HG03521 (cell line): Measurements from ENCODE around the gene CERCAM.
"Not testable (repeated sequence)": the region's sequence is repeated elsewhere in the genome, so short reads cannot be mapped to it uniquely, and the experiment has no call there.

Experiments
- ATAC-seq: cut with Tn5 transposase; IDR thresholded peaks from one replicate; pipeline ENCODE4 v1.9.1; 2021; ENCODE audit warnings: mild to moderate bottlenecking, moderate library complexity; ENCODE audit not compliant: unreplicated experiment

CERCAM gene

DNA sequence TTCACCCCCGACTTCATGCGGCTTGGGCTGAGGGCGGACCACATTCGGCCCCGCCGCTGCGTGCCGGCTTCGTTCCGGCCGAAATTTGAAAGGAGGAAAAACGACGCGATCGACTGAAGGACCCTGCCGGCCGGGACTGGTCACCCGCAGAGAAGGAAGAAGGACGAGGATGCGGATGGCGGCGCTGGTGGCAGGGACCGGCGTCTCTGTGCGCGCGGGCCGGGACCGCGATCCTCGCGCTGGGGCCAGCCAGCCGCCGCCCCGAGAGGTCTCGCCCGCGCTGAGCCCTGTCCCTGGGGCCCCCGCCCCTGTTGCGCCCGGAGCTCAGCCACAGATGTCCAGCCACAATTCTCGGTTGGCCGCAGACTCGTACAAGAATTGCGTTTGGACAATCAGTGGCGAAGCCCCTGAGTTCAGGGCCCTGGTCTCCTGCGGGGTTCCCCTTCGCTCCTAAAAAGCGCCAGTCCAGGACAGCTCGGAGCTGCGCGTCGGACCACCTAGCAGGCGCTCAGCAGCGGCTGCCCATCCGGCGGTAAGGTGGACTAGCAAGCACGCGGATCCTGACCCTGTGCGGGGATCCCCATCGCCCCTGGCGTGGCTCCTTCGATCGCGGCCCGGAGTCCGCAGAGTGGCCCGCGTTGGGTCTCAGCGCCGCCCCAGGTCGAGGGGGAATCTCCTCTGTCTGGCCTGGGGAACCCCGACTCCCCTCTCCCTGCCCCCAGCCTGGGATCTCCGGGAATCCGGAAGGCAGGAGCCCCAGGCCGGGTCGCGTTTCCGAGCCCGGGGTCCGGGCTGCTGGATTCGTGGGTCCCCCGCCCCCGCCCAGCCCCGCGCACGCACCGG is 28.1 kb upstream of the CERCAM start:
- ATAC-seq: no peak

DNA sequence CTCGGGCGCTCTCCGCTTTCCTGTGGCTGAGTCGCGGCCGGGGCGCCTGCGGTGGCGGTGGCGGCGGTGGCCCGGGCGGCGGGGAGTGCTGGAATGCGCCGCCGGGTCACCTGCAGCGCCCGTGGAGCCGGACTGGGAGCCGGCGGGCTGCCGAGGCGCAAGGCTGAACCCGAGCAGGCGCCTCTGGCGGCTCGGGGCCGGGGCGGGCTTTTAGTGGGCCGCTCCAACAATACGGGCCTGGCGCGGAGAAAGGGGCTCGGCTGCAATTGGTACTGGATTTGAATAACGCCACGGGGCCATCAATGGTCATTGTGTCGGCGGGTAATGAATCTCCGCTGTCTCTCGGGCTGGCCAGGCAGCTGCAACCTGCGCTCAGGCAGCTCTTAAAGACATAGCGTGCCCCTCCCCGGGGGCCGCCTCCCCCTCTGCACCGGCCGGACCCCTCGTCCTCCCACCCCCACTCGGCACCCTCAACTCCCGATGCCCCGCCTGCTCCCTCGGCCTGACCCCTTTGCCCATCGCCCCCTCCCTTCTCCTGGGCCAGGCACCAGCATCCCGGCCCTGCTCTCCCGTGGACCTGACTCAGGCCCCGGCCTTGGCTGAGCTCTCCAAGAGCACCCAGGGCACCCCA is 27.4 kb upstream of the CERCAM start:
- ATAC-seq: no peak

DNA sequence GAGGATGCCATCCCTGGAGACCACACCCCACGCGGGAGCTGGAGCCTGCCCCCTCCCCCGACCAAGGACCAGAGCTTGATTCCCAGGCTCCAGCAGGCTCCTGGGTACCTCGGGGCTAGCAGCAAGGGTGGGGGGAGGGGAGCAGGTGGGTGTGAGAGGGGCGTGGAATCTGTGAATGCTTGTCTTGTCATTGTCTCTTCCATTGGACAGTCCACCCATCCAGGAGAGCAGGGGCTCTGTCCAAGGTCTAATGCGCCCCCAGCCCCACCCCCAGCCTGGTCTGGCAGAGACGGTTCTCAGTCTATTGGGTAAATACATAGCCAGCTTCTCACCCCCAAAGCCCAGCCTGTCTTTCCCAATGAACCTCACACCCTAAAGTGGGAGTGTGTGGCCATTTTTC is 26.7 kb upstream of the CERCAM start:
- no peak for ATAC-seq

DNA sequence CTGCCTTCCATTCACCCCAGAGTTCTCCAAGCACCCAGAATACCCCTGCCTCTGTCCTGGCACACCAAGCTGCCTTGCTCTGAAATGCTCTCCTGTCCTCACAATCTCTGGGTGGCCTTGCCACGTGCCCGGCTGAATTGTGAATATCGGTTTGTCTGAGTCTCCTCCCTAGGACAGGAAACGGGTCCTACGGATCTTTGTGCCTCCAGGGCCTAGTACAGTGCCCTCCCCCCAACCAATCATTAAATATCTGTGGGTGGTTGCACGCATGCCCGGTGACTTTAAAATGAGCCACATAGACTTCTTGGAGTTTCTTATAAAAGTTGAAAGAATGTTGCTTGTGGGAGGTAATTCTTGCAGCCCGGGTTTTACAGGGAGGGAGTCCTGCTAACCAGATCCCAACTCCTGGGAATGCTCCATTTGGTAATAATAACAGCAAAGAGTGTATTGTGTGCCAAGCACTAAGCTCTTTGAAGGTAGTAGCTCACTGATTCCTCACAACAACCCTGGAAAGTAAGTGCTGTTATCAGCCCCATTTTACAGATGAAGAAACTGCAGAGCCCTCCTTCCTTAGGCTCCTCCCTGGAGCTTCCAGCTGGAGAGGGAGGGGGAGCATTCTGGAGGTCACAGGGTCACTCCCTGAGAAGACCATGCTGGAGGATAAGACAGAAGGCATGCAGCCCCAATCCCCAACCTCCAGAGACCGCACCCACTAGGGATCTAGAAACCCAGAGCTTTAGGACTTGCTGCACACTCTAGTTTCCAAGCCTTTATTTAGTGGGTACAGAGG is 26.1 kb upstream of the CERCAM start:
- ATAC-seq: no peak

DNA sequence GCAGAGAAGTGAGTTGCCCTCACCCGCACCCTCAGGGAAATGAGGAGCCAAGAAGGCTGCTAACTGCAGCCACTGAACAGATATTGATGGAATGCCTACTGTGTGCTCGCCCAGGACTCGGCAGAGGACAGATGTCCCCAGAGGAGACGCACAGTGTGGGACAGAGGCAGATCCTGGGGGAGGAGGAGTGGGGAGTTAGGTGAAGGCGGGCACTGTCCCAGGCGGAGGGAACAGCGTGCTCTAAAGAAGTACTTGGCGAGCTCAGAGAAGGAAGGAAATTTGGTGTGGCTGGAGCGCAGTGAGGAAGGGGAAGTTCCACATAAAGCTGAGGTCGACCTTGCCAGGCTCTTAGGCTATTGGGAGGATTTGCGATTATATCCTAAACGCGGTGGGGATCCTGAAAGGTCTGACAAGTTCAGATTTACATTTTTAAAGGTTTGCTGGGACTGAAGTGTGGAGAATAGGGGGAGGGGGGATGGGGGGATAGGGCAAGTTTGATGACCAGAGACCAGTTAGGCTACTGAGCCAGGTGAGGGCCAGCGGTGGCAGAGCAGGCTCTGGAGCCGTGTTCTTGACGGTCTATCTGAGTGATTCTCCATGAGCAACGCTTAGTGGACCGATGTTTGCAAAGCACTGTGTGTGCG is 23.6 kb upstream of the CERCAM start:
- no peak for ATAC-seq

DNA sequence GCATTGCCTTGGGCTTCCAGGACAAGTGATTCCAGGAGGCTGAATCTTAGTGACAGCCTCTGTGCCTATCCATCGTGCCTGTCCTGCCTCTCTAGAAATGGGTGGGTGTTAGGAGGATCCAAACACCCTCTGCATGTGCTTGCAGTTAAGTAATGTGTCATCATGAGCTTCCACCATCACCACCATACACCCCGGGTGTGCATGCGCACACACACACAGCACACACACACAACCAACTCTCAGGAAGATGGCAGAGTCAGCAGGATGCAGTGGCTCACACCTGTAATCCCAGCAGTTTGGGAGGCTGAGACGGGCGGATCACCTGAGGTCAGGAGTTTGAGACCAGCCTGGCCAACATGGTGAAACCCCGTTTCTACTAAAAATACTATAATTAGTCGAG is 22.8 kb upstream of the CERCAM start:
- no peak for ATAC-seq

DNA sequence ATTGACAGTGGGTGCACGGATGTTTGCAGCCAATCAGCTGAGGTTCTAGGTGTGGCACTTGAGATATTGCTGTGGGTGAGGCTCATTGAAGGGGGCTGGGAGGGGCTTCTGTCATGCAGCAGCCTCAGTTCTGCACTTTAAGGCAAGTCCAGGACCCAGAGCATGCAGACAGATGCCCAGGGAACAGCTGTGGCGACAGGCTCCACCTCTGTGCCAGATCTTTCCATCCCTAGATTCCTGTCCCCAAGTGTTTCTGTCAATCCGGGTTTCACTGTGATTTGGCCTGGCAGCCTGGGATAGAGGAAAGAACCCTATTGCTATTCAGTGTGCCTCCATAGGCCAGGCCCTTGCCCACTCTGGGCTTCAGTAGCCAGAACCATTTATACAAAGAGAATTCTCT is 20.8 kb upstream of the CERCAM start:
- ATAC-seq: no peak

DNA sequence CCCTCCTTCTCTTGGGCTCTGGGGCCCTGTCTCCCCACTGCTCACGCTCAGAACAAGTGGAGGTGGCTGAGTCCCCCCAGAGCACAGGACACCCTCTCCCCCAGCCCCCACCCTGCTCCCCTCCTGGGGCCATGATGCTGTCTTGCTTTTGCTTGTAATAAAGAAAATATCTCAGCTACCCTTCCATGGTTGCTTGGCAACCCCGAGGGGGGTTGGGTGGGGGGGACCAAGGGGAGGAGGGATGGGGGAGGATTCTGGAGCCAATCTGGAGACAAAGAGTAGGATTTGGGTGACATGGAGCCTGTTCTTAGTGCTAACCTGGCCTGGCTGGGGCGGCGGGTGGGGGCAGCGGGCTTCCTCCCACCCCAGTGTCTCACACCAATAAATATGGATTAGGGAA is 16.1 kb upstream of the CERCAM start:
- ATAC-seq: no peak

DNA sequence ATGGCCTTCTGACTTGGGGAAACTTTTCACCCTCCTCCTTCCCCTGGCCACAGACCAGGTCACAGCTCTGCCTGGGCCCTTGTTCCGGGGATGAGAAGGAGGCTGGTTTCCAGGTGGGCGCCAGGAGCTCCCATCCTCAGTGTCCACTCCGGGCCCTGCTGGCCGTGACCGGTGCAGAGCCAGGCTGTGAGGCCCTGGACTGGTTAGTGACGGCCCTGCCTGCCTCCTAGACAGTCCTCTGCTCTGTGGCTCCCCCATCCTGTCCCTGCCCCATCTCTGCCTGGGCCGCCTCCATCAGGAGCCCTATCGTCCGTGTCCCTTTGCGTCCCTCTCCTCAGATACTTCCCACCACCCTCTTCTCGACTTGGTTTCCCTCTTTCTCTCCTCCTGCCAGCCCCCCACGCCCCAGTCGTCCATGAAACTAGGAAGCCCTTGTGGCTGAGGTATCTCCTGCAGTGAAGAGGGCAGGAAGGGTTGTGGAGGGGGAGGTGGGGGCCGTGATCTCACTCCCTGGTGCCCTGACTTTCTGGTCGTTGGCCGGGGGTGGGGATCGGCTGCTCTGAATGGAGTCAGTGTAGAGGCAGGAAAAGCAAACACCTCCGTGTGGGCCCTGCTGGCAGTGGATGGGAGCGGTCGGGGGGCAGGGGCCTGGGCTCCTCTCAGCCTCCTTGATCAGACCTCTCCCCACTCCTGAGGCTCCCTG is 15.4 kb upstream of the CERCAM start:
- ATAC-seq: no peak

DNA sequence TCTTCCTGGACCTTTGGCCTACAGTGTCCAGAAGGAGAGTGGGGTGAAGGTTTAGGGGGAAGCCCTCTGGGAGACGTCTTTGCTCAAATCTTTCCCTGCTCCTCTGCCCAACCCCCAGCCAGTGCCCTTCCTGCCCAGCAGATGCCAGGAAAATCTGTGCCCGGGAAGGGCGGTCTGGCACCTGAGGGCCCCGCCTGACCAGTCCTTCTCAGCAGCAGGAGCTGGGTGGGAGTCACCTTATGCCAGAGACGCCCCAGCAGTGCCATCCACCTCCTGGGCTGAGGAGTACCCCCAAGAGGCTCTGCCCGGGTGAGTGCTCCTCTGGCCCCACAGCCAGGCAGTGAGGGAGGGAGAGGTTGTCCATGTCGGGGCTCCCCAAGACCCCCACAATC is 14.9 kb upstream of the CERCAM start:
- ATAC-seq: no peak

DNA sequence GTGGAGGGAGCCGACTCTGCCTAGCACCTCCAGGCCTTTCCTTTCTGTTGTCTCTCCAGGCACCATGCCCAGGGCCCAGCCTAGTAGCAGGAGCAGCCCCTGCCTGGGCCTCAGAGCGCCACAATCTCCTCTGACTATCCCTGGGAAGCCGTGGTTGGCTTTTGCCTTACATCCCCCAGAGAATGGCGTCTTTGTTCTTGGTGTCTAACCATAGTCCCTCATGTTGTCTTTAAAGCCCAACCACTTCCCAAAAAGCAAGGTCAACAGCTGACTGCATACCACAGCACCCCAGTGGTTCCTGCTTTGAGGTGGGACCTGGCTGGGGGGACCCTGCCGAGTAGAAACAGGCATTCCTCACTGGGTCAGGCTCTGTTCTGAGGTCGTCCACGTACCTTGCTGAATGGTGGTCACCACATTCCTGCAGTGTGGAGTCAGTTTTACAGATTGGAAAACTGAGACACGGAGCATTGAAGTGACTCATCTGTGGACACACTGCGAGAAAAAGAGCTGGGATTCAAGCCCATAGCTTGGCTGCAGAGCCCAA is 13.7 kb upstream of the CERCAM start:
- no peak for ATAC-seq

DNA sequence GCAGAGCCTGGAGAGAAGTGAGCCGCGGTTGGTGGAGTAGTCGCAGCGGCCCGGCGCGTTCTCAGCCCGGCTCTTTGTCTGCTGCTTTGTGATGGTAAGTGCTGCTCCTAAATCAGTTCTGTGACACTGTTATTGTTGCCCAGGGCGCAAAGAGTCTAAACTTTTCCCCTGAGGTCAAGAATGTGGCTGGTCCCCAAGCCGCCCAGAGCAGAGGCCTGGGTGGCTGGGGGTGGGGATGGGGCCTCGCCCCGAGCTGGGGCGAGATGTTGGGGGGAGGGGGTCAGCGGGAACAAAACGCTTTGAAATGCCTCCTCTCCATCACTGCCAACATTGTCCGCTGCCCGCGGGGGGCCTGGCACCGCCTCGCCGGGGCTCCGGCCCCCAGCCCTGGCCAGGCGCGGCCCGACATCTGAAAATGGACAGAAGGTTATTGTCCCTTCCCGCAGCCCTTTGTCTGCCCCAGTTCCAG is 11.7 kb upstream of the CERCAM start:
- no peak for ATAC-seq

DNA sequence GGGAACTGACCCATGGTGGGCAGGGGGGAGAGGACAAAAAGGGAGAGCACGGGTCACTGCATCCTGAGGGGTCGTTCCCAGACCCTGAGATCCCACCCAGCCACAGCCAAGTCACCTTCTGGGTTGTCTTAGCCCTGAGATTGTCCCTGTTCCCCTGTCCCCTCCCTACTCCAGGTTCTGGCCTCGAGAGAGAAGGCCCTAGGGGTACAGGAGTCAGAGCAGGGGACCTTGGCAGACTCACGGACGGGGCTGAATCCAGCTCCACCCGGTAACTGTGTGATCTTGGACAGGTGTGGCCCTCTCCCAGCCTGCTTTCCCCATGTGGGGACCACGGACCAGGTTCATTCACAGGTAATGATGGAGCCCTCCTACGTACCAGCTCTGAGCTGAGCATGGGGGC is 11.2 kb upstream of the CERCAM start:
- no peak for ATAC-seq

DNA sequence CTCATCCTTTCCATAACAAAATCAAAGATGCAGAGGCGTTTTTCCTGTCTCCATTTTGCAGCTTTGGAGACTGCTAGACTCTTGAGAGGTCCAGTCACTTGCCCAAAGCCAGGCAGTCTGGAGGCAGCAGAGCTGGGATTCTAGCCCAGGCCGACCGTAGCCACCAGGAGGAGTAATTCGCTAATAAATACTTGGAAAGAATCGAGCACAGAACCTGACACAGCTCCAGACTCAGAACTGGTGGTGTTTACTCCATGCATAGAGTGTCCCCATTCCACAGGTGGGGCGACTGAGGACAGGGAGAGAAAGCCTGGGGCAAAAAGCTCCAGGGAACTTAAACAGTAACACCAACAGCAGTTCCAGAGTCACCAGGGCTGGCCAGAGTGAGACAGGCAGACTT is 10.7 kb upstream of the CERCAM start:
- no peak for ATAC-seq

DNA sequence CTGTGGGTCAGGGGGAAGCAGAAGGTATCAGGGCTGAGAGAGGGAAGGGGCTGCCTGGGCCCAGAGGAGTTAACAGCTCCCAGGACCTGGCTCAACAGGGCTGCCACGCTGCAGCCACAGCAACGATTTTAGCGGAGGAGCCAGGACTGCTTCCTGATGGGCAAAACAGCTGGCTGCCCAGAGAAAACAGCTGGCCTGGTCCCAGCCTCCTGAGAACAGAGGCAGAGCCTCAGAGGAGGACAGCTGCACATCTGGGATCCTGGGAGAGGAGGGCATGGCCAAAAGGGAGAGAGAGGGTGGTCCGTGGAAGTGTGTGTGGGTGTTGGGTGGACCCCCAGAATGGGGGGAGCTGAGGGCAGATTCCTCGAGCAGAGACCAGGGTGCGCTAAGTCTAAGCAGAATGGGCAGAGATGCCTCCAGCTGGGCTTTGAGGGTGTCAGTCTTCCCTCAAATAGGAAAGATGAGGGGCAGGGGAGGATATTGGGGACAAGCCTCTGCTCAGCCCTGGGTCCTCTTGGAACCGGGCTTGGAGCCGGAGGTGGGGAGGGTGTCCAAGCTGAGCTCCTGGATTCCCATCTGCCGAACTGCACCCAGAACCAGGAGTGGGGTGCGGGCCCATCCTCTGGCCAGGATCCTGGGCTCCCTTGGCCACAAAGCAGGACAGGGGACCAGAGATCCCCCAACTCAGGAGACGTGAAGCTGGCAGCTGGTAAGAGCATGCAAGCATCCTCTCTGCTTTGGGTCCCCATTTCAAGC is 9.1 kb upstream of the CERCAM start:
- ATAC-seq: no peak

DNA sequence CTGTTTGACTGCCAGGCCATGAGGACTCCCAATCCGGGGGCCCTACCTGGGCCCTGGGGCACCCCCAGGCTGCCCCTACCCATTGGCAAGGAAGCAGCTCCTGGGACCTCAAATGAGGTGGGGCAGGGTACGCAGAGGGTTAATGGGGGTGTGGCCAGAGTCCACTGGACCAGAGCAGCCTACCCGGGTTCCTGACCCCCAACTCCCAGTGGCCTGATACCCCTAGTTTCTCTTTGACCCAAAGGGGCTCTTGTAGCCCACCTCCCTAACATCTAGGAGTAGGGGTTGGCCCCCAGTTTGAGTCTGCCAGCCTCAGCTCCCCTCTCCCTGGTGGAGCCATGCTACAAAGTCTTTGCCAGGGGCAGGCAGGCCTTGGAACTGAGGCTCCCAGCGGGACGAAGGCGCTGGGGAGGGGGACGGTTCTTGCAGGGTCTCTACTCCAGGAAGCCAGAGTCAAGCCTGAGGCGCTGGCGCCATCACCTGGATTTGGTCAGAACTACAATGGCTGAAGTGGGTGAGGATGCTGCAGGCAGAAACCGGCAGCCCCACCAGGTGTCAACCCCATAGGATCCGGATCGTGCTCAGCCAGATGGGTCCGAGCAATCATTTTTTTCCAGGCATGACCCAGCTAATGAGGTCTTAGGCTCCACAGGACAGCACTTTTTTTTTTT is 8.4 kb upstream of the CERCAM start:
- ATAC-seq: no peak

DNA sequence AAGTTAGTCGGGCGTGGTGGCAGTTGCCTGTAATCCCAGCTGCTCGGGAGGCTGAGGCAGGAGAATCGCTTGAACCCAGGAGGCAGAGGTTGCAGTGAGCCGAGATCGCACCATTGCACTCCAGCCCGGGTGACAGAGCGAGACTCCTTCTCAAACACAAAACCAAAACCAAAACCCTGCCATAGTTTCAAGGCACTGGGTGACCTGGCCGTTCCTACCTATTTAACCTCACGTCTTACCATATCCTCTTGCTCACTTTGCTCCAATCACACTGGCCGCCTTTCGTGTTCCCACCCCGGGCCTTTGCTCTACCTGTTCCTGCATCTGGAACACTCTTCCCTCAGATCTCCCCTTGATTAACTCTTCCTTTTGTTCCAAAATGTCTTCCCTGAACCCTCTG is 6.9 kb upstream of the CERCAM start:
- not testable (repeated sequence) for ATAC-seq

DNA sequence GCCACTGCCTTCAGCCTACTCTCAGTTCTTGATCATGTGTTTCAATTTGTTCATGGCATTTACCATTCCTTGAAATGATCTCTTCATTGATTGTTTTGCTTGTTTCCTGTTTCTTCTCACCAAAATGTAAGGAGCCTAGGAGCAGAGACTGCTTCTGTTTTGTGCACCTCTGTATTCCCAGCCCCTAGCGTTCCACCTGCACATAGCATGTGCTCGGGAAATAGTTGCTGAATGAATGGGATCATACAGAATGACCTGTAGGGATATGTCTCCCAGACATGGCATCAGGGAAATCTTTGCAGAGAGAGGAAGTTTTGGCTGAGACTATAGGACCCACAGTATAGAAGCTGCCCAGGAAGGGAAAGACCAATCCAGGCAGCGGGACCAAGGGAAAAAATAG is 6.2 kb upstream of the CERCAM start:
- ATAC-seq: no peak

DNA sequence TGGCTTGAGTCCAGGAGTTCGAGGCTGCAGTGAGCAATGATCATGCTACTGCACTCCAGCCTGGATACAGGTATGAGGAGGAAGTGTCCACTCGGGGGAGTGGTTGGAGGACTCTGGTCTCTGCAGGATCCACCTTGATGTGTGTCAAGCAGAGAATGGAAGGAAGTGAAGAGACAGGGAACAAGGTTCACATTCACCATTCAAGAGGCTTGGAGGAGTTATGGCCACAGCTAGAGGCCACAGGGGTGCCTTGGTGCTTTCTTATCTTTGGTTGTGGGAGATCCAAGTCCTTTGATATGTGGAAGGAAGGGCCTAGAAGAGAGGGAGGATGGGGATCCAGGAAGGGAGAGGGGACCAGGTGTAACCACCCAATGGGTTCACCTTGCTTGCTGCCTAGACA is 5.4 kb upstream of the CERCAM start:
- no peak for ATAC-seq
